Midbrain (tissue), 1 donor: Measurements from ENCODE around the gene ZSCAN2.
A peak's percentile ranks its signal among the peaks of the same experiment; 100 is the strongest.
"Not testable (repeated sequence)": the region's sequence is repeated elsewhere in the genome, so short reads cannot be mapped to it uniquely, and the experiment has no call there.

Source experiments
- DNase-seq: peaks from one replicate; lab custom pipeline; 2025; lab: John Stamatoyannopoulos, UW

Gene ZSCAN2

GRCh38 chr15:84600687-84601554 is at the start of gene ZSCAN2:
Gene ZSCAN2 (plus strand): TSS chr15:84601009. CDS start chr15:84603928, 2,919 bp downstream.
- peak; percentile 97 for DNase-seq

- DNase-seq = not testable (repeated sequence)
Measured at GRCh38 chr15:84551624-84552023, 49.2 kb upstream of the ZSCAN2 start.

- DNase-seq = no peak
Measured at GRCh38 chr15:84552896-84553295, 47.9 kb upstream of the ZSCAN2 start.

GRCh38 chr15:84556690-84557089 is 44.1 kb upstream of the ZSCAN2 start:
- not testable (repeated sequence) for DNase-seq

- not testable (repeated sequence) for DNase-seq
Measured at GRCh38 chr15:84568021-84568420, 32.8 kb upstream of the ZSCAN2 start.

- DNase-seq = no peak
Measured at GRCh38 chr15:84570164-84570735, 30.6 kb upstream of the ZSCAN2 start.

GRCh38 chr15:84572231-84572630 is 28.6 kb upstream of the ZSCAN2 start:
- no peak for DNase-seq

- DNase-seq = no peak
Measured at GRCh38 chr15:84575493-84575892, 25.3 kb upstream of the ZSCAN2 start.

GRCh38 chr15:84577891-84578290 is 22.9 kb upstream of the ZSCAN2 start:
- DNase-seq = not testable (repeated sequence)

GRCh38 chr15:84579261-84579721 is 21.5 kb upstream of the ZSCAN2 start:
- DNase-seq = not testable (repeated sequence)

- DNase-seq = not testable (repeated sequence)
Measured at GRCh38 chr15:84581676-84582428, 19.0 kb upstream of the ZSCAN2 start.

GRCh38 chr15:84582583-84583157 is 18.1 kb upstream of the ZSCAN2 start:
- no peak for DNase-seq

GRCh38 chr15:84583921-84584320 is 16.9 kb upstream of the ZSCAN2 start:
- DNase-seq = not testable (repeated sequence)

GRCh38 chr15:84586696-84587095 is 14.1 kb upstream of the ZSCAN2 start:
- DNase-seq = no peak

- peak; percentile 77 for DNase-seq
Measured at GRCh38 chr15:84588053-84588874, 12.5 kb upstream of the ZSCAN2 start.

GRCh38 chr15:84590406-84590805 is 10.4 kb upstream of the ZSCAN2 start:
- DNase-seq = no peak

- no peak for DNase-seq
Measured at GRCh38 chr15:84591815-84592214, 9.0 kb upstream of the ZSCAN2 start.

- no peak for DNase-seq
Measured at GRCh38 chr15:84594617-84595290, 6.1 kb upstream of the ZSCAN2 start.

- DNase-seq = no peak
Measured at GRCh38 chr15:84595660-84596059, 5.1 kb upstream of the ZSCAN2 start.

- DNase-seq = no peak
Measured at GRCh38 chr15:84597296-84597695, 3.5 kb upstream of the ZSCAN2 start.

- DNase-seq = no peak
Measured at GRCh38 chr15:84598250-84598649, 2.6 kb upstream of the ZSCAN2 start.
